ENCODE data around the gene KAT6B. TPM values are rescaled to one million over a fixed set of nuclear protein-coding genes. Genes with fewer than 3 reads are reported as not detected.

The KAT6B gene
- total and polyA plus RNA-seq, 8 donors, result 27.6 to 48.1 (median 42.3) TPM

- intact Hi-C loops (cut with DNase I), result no loop called here
- ATAC-seq (no peak), DNase-seq (no peak)
- H3K9me3 ChIP-seq, result peaks cover 0 to 8% of the 10 kb centered on the region in 2 donors
- no peaks in the 10 kb centered on the region for H3K36me3 ChIP-seq
- H3K4me1 ChIP-seq, result no peaks in the 10 kb centered on the region
- H3K4me3 ChIP-seq, result no peak overlapping the region
- TF ChIP-seq, protein P1, sequence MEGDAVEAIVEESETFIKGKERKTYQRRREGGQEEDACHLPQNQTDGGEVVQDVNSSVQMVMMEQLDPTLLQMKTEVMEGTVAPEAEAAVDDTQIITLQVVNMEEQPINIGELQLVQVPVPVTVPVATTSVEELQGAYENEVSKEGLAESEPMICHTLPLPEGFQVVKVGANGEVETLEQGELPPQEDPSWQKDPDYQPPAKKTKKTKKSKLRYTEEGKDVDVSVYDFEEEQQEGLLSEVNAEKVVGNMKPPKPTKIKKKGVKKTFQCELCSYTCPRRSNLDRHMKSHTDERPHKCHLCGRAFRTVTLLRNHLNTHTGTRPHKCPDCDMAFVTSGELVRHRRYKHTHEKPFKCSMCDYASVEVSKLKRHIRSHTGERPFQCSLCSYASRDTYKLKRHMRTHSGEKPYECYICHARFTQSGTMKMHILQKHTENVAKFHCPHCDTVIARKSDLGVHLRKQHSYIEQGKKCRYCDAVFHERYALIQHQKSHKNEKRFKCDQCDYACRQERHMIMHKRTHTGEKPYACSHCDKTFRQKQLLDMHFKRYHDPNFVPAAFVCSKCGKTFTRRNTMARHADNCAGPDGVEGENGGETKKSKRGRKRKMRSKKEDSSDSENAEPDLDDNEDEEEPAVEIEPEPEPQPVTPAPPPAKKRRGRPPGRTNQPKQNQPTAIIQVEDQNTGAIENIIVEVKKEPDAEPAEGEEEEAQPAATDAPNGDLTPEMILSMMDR (IDR thresholded peaks at IDR 0.05), result no peak
- H3K27me3 ChIP-seq, result no peaks in the 10 kb centered on the region
- H3K27ac ChIP-seq, result no peak overlapping the region
These were observed 253.2 kb downstream of the KAT6B start for GRCh38 chr10:75079436-75080083.

GRCh38 chr10:75080554-75080953 is 254.2 kb downstream of the KAT6B start:
- no peaks in the 10 kb centered on the region for H3K36me3 ChIP-seq
- H3K9me3 ChIP-seq, result peaks cover 0 to 8% of the 10 kb centered on the region in 2 donors
- H3K4me3 ChIP-seq, result no peak overlapping the region
- ATAC-seq, result no peak
- H3K4me1 ChIP-seq, result no peaks in the 10 kb centered on the region
- no peak for DNase-seq
- no peak overlapping the region for H3K27ac ChIP-seq
- TF ChIP-seq, protein P1 (IDR thresholded peaks at IDR 0.05), result no peak
- no peaks in the 10 kb centered on the region for H3K27me3 ChIP-seq
- intact Hi-C loops (cut with DNase I), result no loop called here

DNA sequence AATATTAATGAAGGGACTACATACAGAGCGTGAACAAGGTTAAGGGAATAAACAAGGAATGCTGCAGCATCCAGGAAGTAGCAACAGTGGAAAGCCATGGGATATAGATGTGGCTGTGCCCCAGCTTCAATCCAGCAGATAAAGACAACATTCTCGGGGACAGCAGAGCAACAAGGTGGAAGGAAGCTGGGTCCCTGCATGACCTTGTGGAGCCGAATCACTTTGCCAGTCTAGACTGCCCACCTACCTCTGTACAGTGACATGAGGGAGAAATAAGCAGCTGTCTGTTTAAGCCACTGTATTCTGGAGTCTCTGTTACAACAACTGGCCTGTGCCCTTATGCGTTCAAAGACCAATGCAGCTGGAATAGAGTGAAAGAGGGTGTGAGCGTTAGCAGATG is 255.0 kb downstream of the KAT6B start:
- ATAC-seq (no peak), DNase-seq (no peak)
- H3K4me1 ChIP-seq, result no peaks in the 10 kb centered on the region
- peaks cover 0 to 8% of the 10 kb centered on the region in 2 donors for H3K9me3 ChIP-seq
- intact Hi-C loops (cut with DNase I), result no loop called here
- no peak overlapping the region for H3K27ac ChIP-seq
- no peaks in the 10 kb centered on the region for H3K27me3 ChIP-seq
- TF ChIP-seq, protein P1 (IDR thresholded peaks at IDR 0.05), result no peak
- H3K4me3 ChIP-seq, result no peak overlapping the region
- no peaks in the 10 kb centered on the region for H3K36me3 ChIP-seq

All from left lung (tissue), 10 donors.